ENCODE results near the gene S100Z.
"Not testable (repeated sequence)": the region's sequence is repeated elsewhere in the genome, so short reads cannot be mapped to it uniquely, and the experiment has no call there.

S100Z gene

GRCh38 chr5:76901522-76901921 lies 51.7 kb downstream of the S100Z start:
- no peak for TF ChIP-seq CTCF (IDR thresholded peaks at IDR 0.05; ENCODE audit: extremely low read depth, missing control alignments)
- DNase-seq (ENCODE audit: low spot score): no peak

- TF ChIP-seq CTCF (IDR thresholded peaks at IDR 0.05; ENCODE audit: extremely low read depth, missing control alignments): no peak
Observed at GRCh38 chr5:76908166-76908565, 58.4 kb downstream of the S100Z start.

GRCh38 chr5:76910344-76910933 lies 60.6 kb downstream of the S100Z start:
- not testable (repeated sequence) for DNase-seq (ENCODE audit: low spot score)

More at GRCh38 chr5:76908166-76908565, 58.4 kb downstream of the S100Z start:
- DNase-seq (ENCODE audit: low spot score): no peak

- not testable (repeated sequence) for DNase-seq (ENCODE audit: low spot score)
Observed at GRCh38 chr5:76914671-76915070, 64.9 kb downstream of the S100Z start.

- no peak for DNase-seq (ENCODE audit: low spot score)
- no peak for TF ChIP-seq CTCF (IDR thresholded peaks at IDR 0.05; ENCODE audit: extremely low read depth, missing control alignments)
Observed at GRCh38 chr5:76918539-76918938, 68.7 kb downstream of the S100Z start.

- DNase-seq (ENCODE audit: low spot score): no peak
- no peak for TF ChIP-seq CTCF (IDR thresholded peaks at IDR 0.05; ENCODE audit: extremely low read depth, missing control alignments)
Observed at GRCh38 chr5:76920491-76920890, 70.7 kb downstream of the S100Z start.

- no peak for DNase-seq (ENCODE audit: low spot score)
- no peak for TF ChIP-seq CTCF (IDR thresholded peaks at IDR 0.05; ENCODE audit: extremely low read depth, missing control alignments)
Observed at GRCh38 chr5:76926329-76927105, 76.7 kb downstream of the S100Z start.

GRCh38 chr5:76927961-76928360 lies 78.1 kb downstream of the S100Z start:
- DNase-seq (ENCODE audit: low spot score): no peak
- TF ChIP-seq CTCF (IDR thresholded peaks at IDR 0.05; ENCODE audit: extremely low read depth, missing control alignments): no peak

All from GM20000 (cell line).